Effector CD4-positive, alpha-beta T cell (primary cell): ENCODE data around the gene RRP8.

Experiments
- DNase-seq: peaks from one replicate; pipeline ENCODE4 v3.0.0-alpha.2; 2020

Gene RRP8

DNA sequence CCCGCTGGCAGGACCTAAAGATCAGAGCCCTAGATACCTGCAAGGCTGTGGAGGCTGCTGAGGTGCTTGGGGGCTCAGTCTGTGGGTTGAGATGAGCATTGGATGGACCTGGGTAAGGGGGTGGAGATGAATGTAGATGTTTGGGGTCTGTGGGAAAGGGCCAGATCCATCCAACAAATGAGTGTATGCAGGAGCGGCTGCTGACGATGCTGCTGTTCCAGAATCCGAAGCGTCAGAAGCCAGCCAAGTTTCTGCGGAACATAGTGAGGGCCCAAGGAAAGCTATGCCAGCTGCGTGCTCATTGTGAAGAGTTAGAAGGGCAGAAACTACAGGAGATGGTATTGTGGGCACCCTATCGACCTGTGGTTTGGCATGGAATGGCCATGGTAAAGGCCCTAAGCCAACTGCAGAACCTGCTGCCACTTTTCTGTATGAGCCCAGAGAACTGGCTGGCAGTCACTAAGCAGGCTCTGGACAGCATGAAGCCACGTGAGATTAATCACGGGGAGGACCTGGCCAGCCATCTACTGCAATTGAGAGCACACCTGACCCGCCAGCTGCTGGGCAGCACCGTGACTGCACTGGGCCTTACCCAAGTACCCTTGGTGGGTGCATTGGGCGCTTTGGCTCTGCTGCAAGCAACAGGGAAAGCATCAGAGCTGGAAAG lies 36.6 kb downstream of the RRP8 start:
- DNase-seq = no peak

DNA sequence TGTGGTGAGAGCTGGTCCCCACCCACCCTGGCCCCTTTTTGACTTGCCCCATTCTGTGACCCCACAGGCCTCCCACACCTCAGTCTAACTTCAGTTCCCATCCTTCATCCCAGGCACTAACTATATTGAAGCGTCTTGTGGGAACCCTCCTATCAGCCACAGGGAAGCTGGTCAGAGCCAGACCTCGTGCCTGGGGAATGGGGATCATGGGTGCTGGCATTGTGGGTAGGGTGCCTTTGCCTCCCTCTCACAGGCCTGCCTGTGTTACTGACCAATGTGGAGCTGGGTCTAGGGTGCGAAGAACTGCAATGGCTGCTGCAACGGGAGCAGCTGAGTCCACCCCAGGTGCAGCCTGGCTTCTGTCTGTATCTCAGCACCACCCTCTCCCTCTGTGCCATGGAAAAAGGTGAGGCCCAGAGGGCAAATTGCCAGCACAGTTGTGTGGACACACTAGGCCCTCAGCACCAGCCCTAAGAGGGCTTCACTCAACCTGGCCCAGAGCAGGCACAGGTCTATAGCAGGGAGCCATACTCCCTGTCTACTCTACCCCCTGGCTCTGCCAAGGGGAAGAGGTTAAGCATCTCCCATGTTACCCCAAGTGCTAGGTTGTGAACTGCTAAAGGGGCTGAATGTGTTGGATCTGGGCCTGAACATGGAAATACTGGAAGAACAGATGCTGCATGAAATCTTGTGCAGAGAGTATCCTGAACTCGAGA lies 37.3 kb downstream of the RRP8 start:
- no peak for DNase-seq

DNA sequence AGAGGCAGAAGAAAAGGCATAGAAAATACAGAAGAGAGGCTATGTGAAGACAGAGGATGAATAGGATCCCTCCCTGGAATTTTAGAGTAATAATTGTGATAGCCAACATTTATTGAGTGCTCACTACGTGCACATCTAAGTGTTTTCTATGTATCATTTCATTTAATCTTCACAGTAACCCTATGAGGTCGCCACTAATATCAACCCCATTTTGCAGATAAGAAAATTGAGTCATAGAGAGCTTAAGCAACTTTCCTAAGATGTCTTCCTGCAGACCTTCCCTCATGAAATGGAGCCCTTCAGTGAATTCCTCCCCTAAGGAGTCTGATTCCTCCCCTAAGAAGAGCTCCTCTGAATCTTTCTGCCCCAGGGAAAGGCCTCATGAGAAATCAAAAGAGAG lies 38.1 kb downstream of the RRP8 start:
- no peak for DNase-seq

DNA sequence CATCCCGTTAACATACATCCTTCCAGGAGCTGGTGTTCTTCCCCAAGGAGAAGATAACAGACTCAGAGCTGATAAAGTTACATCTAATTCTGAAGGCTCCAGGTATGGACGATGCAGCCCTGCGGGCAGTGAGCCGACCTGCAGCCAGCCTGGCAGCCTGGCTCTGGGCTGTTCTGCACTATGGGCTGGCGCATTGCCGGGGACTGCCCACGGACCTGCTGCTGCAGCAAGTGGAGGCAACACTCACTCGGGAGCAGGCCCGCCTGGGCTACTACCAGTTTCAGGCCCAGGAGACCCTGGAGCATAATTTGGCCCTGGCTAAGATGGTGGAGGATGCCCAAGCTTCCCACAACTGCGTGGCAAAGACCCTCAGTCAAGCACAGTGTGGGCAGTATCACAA lies 39.7 kb downstream of the RRP8 start:
- no peak for DNase-seq

DNA sequence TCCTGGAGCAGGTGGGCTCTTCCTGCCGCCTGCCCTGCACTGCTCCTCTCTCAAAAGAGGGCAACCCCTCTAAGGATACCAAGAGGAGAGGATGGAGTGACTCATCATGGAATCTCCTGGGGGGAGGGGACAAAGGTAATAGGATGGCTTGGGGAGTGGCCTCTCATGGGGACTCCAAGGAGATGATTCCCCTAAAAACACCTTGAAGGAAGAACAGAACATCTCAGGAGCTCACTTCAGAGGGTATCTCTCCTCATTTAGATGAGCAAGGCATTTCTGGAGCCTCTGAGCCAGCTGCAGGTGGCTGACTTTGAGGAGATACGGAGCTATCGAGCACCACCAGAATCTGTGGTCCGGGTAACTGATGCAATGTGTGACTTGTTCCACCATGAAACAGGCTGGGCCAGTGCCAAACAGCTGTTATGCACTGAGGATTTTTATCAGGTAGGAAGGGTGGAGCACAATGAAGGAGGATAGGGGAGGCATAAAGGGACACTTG lies 40.2 kb downstream of the RRP8 start:
- no peak for DNase-seq

DNA sequence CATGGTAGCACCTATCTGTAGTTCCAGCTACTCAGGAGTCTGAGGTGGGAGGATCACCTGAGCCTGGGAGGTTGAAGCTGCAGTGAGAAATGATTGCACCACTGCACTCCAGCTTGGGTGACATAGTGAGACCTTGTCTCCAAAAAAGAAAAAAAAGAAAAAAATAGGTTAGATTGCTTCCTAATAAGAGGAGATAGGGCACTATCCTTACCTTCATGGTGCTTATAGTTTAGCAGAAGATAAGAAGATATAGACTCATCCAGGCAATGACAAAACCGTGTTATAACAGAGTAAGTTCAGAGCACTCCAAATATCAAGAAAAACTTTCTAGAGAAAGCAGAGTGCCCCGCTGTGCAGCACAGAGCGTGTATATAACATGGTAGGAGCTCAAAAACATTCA lies 42.1 kb downstream of the RRP8 start:
- DNase-seq = no peak

DNA sequence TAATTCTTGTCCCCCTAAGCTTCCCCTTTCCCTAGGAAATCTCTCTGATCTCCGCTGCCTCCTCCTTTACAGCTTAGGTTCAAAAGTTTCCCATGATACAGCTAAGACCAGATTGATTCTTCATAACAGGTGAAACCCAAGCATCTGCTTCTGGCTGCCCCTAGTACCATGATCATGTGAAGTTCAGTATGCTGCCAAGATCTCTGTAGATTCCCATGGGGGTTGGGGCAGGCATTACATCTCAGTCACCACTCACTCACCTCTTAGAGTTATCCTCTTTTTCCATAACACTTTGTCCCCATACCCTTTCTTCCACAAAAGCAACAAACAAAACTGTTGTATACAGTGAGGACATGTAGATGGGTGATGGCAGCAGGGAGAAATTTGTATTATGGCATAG lies 44.0 kb downstream of the RRP8 start:
- no peak for DNase-seq

DNA sequence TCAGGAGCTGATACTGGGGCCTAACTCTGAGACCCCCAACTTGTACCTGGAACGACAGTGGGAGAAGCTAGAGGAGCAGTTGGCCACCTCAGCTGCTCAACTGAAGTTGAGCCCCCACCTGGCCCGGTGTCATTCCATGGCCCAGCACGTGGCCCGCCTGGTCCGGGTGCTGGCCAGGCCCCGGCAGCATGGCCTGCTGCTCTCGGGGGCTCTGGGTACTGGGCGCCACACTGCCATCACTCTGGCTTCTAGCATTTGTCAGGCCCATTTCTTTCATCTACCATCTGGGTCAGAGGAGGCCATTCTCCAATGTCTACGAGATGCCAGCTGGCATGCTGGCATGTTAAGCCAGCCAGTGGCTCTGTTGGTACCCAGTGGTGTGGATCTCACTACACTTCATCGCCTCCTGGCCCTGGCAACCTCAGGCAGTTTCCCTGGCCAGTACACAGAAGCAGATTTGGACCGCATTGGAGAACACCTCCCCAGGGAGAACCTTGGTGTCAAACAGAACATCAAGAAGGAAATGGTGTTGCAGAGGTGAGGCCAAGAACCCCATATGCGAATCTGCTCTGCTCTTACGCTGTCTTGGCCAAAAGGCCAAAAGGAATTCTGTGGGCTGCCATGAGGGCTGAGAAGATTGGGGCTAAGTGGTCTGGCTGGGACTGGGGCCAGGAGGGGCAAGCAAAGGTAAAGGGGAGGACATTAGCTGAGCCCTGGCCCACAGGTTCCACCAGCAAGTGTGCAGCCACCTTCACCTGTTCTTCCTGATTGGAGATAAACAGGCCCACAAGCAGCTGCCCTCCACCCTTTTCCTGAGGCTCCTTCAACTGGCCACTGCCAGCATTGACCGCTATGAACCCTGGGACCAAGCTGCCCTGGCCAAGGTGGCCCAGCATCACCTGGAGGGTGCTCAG lies 45.4 kb downstream of the RRP8 start:
- DNase-seq = no peak

DNA sequence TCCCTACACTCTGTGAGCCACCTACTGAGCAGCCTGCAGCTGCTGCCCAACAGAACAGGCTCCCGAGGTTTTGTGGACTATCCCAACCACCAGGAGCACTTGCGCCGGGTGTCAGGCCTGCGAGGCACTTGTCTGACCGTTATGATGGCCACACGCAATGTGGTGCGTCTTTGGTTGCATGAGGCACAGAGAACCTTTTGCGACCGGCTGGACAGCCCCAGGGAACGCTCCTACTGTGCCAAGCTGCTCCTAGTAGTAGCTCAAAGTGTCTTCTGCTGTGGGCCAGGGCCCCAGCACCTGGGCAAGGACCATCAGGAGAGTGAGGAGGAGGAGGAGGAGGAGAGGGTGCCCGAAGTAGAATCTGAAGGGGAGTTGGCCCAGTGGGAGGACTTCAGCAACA lies 46.4 kb downstream of the RRP8 start:
- no peak for DNase-seq

DNA sequence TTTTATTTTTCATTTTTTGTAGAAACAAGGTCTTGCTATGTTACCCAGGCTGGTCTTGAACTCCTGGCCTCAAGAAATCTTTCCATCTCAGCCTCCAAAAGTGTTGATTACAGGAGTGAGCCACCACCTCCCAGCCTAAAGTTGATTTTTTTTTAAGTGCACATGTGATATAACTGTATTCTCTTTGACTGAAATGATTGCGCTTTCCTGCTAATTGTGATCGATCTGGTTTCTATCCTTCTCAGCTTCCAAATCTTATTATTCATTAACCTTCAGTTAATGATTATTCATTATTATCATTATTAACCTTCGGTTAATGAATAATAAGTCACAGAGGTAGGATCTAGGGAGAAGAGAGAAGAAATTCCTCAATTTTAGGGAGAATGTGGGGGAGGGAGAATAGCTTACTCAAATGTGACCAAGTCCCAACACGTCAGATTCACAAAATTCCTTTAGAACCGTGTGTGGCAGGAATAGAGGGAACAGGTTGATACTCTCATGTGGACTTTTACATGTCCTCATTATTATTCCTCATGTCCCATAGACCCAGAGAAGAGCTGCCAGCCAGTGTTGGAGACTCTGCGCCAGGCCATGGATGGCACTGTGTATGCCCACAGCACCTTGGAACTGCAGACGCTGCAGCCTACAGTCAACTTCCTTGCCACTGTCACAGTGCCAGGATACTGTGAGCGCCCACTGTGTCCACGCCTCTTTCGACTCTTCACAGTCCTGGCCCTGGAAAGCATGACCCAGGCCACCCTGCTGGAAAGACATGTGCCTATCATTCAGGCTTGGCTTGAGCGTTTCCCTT lies 47.1 kb downstream of the RRP8 start:
- no peak for DNase-seq

DNA sequence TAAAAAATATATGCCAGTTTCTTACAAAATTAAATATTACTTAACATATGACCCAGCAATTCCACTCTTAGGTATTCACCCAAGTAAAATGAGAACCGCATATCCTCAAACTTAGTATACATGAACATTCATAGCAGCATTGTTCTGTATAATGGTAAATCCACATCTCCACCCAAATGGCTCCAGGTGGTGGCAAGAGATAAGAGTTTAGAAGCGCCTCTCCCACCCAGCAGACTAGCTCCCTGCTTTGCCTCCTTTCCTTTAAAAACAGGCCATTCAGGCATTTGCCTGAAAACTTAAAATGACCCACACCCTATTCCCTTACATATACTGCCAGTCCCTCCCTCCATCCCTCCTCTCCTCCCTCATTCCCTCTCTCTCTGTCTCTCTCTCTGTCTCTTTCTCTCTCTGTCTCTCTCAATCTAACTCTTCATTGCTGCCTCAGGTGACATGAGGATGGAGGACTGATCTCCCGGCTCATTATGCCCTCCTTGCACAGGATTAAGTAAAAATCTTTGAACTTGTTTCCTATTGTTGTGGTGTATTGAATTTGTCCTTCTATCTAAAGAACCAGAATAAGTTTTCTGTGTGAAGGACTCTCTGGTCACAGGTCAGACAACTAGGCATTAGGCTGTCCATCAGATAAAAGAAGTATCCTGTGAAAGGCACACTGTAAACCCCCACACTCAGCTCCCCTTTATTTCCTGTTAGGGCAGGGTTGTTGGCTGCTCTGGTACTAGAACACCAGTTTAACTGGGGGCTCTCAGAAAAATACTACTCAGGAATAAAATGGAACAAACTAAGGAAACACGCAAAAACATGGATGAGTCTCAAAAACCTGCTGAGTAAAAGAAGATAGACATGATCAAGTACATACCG lies 48.3 kb downstream of the RRP8 start:
- DNase-seq = no peak

DNA sequence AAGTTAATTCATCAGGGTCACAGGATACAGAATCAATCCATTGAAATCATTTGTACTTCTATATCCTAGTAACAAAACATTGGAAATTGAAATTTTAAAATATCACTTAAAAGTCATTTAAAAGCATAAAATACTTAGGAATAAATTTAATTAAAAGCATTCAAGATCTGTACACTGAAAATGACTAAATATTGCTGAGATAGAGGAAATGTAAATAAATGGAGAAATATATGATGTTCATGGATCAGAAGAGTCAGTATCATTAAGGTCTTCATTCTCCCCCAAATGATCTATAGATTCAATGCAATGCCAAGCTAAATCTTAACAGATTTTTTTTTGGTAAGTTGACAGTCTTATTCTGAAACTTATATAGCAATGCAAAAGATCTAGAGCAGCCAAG lies 49.8 kb downstream of the RRP8 start:
- no peak for DNase-seq

DNA sequence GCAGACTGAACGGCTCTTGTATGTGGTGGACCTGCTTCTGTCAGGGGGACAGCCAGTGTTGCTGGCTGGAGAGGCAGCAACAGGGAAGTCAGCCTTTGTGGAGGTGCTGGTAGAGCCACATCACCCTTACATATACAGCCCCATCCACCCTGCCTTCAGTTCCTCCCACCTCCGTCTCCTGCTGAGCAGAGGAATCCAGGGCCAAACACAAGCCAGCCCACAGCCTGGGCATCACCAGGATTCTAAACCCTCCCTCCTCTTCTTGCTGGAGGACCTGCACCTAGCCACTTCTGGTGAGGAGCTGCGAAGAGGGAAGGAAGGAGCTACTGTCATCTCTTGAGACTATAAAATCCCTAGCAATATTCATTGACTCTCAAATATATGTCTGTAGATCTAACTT lies 54.8 kb downstream of the RRP8 start:
- DNase-seq = no peak

DNA sequence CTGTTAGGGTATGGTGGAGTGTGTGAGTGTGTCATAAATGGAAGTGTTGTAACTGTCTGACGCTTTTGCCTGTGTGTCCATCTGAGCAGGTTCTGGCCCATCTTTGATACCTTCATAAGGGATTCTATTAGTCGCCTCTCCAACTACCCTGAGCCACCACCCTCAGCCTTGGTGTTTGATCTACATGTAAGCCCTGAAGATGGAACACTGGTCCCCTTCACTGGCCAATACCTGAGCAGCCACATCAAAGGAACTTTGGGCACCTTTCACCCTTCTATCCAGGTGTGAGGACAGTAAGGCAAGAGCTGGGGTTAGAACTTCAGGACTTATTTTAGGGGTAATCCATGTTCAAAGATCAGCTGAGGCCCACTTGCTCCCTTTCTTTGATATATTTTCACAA lies 55.3 kb downstream of the RRP8 start:
- DNase-seq = no peak

DNA sequence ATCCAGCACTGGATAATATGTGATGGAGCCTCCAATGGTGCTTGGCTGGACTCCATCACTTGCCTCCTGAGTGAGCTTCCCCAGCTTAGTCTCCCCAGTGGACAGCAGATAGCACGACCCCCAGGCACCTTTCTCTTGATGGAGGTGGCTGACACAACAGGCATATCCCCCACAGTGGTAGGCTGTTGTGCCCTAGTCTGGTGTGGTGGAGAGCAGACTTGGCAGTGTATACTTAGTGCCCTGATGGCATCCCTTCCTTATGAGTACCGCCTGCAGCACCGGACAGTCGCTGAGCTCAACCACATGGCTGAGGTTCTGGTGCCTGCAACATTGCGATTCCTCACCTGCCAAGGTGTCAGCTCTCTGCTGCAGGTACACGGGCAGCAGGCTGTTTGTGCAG lies 56.2 kb downstream of the RRP8 start:
- no peak for DNase-seq

DNA sequence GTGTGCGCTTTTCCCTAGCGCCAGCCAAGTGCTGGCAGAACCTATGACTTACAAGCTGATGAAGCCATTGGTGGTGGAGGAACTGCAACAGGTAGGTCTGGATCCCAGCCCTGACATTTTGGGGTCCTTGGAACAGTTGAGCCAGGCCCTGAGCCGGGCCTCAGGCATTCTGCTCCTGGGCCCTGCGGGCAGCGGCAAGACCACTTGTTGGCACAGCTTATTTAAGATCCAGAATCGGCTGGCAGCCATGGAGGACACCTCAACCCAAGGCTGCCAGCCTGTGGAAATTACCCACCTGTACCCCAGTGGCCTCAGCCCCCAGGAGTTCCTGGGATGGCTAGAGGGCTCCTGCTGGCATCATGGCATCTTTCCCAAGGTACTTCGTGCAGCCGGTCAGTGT lies 56.7 kb downstream of the RRP8 start:
- DNase-seq = no peak

DNA sequence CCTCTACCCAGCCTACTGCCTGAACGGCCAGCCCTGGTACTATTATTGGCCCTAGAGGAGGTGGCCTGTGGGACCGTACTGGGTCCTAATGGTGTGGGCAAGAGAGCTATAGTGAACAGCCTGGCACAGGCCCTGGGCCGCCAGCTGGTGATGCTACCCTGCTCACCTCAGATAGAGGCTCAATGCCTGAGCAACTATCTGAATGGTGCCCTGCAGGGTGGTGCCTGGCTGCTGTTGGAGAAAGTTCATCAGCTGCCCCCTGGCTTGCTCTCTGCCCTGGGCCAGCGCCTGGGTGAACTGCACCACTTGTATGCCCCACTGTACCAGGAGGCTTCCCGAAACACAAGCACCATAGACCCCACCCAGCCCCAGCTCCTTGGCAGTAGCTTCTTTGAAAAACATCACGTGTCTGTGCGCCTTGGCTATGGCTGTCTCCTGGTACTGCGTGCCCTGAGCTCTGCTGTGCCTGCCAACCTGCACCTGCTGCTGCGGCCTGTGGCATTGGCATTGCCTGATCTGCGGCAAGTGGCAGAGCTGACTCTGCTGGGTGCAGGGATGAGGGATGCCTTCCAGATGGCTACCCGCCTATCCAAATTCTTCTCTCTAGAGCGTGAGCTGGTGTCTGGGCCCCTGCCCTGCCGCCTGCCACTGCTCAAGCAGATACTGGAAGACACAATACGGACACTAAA lies 57.4 kb downstream of the RRP8 start:
- no peak for DNase-seq
